Measurements from ENCODE around the gene FGFBP3. TPM values are rescaled to one million over a fixed set of nuclear protein-coding genes. Genes with fewer than 3 reads are reported as not detected.

The FGFBP3 gene
- total and polyA plus RNA-seq, 2 of the 13 experiments (the other 11 are each of a cell fraction or from before 2014, with no cell fraction given) = 0.50 to 2.0 TPM

DNA sequence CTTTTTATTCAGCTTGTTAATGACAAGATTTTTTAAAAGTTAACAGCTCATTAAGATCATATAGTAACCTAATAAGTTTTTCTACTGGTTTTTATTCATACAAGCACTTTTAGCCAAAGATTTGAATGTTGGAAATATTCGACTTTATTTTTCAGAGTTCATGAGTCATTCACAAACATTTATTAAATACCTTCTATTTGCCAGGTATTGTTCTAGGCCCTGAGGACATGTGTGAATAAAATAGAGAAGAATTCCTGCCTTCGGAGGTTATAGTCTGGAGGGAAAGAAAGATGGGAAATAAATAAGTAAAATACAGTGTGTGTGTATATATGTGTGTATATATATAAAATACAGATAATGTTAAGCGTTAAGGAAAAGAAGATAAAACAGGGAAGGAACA lies 45.8 kb upstream of the FGFBP3 start:
- Histone ChIP-seq H3K36me3 (replicated peaks in 1 of 2; ENCODE audit: control insufficient read depth in 1 of 2, insufficient read depth in 2 of 2, low read length in 2 of 2) (peaks cover 27 to 77% of the 10 kb centered on the region in 2 experiments), H3K27me3 (ENCODE audit: control insufficient read depth in 1 of 2, insufficient read depth in 2 of 2, low read length in 2 of 2) (no peaks in the 10 kb centered on the region), H3K79me2 (ENCODE audit: insufficient read depth, low read length) (no peaks in the 10 kb centered on the region), H3K9me3 (ENCODE audit: low read length) (no peaks in the 10 kb centered on the region), H3K4me2 (ENCODE audit: low read depth, low read length) (no peak overlapping the region), H3K27ac (ENCODE audit: extremely low read length, insufficient read depth, low read length) (no peak overlapping the region), H3K9ac (ENCODE audit: insufficient read depth, low read depth, low read length) (no peak overlapping the region), H3K4me3 (replicated peaks in 1 of 3; ENCODE audit: insufficient read depth in 1 of 3, low read depth in 2 of 3, low read length in 3 of 3) (no peak overlapping the region), H3K4me1 (ENCODE audit: insufficient read depth, low read length) (no peaks in the 10 kb centered on the region), H4K20me1 (ENCODE audit: insufficient read depth, low read length) (no peaks in the 10 kb centered on the region), H2AFZ (ENCODE audit: low read length) (no peak overlapping the region)
- intact Hi-C loops (cut with micrococcal nuclease; ENCODE audit: unreplicated experiment) = no loop called here
- WGBS (ENCODE audit: low lambda C conversion rate) = 84% methylated on average over 3 of the region's 3 CpGs
- in situ Hi-C loops (cut with HindIII; ENCODE audit: extremely low pct_ligation_motif_present, low pct_unique_long_range_greater_than_20kb) = no loop called here
- FAIRE-seq (no peak), ATAC-seq (no peak), DNase-seq (ENCODE audit: low spot score) (no peak)
- POLR2A ChIA-PET = no interaction called here
- no TSS peak for BruUV-seq (replicated peaks)
- CTCF ChIA-PET (ENCODE audit: low intra/inter-chr PET ratio, low total read pairs) = no interaction called here
- TF ChIP-seq ZNF12 (CRISPR knock-in tag; IDR thresholded peaks at IDR 0.05) = no peak
- TF ChIP-seq, protein P1, sequence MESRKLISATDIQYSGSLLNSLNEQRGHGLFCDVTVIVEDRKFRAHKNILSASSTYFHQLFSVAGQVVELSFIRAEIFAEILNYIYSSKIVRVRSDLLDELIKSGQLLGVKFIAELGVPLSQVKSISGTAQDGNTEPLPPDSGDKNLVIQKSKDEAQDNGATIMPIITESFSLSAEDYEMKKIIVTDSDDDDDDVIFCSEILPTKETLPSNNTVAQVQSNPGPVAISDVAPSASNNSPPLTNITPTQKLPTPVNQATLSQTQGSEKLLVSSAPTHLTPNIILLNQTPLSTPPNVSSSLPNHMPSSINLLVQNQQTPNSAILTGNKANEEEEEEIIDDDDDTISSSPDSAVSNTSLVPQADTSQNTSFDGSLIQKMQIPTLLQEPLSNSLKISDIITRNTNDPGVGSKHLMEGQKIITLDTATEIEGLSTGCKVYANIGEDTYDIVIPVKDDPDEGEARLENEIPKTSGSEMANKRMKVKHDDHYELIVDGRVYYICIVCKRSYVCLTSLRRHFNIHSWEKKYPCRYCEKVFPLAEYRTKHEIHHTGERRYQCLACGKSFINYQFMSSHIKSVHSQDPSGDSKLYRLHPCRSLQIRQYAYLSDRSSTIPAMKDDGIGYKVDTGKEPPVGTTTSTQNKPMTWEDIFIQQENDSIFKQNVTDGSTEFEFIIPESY (CRISPR knock-in tag; IDR thresholded peaks at IDR 0.05) = no peak
- TF ChIP-seq PHF8 (CRISPR knock-in tag; IDR thresholded peaks at IDR 0.05) = no peak
- TF ChIP-seq FOSL1 (CRISPR knock-in tag; IDR thresholded peaks at IDR 0.05; ENCODE audit: borderline replicate concordance) = no peak
- TF ChIP-seq EHMT2 (IDR thresholded peaks at IDR 0.05; ENCODE audit: borderline replicate concordance, low read depth, low read length) = no peak
- TF ChIP-seq, protein P2, sequence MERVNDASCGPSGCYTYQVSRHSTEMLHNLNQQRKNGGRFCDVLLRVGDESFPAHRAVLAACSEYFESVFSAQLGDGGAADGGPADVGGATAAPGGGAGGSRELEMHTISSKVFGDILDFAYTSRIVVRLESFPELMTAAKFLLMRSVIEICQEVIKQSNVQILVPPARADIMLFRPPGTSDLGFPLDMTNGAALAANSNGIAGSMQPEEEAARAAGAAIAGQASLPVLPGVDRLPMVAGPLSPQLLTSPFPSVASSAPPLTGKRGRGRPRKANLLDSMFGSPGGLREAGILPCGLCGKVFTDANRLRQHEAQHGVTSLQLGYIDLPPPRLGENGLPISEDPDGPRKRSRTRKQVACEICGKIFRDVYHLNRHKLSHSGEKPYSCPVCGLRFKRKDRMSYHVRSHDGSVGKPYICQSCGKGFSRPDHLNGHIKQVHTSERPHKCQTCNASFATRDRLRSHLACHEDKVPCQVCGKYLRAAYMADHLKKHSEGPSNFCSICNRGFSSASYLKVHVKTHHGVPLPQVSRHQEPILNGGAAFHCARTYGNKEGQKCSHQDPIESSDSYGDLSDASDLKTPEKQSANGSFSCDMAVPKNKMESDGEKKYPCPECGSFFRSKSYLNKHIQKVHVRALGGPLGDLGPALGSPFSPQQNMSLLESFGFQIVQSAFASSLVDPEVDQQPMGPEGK (CRISPR knock-in tag; IDR thresholded peaks at IDR 0.05) = no peak
- no peak for TF ChIP-seq ISL2 (CRISPR knock-in tag; IDR thresholded peaks at IDR 0.05)
- TF ChIP-seq, protein P3, sequence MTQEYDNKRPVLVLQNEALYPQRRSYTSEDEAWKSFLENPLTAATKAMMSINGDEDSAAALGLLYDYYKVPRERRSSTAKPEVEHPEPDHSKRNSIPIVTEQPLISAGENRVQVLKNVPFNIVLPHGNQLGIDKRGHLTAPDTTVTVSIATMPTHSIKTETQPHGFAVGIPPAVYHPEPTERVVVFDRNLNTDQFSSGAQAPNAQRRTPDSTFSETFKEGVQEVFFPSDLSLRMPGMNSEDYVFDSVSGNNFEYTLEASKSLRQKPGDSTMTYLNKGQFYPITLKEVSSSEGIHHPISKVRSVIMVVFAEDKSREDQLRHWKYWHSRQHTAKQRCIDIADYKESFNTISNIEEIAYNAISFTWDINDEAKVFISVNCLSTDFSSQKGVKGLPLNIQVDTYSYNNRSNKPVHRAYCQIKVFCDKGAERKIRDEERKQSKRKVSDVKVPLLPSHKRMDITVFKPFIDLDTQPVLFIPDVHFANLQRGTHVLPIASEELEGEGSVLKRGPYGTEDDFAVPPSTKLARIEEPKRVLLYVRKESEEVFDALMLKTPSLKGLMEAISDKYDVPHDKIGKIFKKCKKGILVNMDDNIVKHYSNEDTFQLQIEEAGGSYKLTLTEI (CRISPR knock-in tag; conservative IDR thresholded peaks at IDR 0.05) = no peak
- TF ChIP-seq ZNF10 (CRISPR knock-in tag; IDR thresholded peaks at IDR 0.05; ENCODE audit: borderline replicate concordance, low read depth) = no peak
- TF ChIP-seq, protein P4, sequence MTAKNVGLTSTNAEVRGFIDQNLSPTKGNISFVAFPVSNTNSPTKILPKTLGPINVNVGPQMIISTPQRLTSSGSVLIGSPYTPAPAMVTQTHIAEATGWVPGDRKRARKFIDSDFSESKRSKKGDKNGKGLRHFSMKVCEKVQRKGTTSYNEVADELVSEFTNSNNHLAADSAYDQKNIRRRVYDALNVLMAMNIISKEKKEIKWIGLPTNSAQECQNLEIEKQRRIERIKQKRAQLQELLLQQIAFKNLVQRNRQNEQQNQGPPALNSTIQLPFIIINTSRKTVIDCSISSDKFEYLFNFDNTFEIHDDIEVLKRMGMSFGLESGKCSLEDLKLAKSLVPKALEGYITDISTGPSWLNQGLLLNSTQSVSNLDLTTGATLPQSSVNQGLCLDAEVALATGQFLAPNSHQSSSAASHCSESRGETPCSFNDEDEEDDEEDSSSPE (CRISPR knock-in tag; IDR thresholded peaks at IDR 0.05) = no peak
- TF ChIP-seq MTF1 (CRISPR knock-in tag; IDR thresholded peaks at IDR 0.05) = no peak
- TF ChIP-seq U2AF2 (IDR thresholded peaks at IDR 0.05; ENCODE audit: low read depth, low read length) = no peak
- TF ChIP-seq, protein P5, sequence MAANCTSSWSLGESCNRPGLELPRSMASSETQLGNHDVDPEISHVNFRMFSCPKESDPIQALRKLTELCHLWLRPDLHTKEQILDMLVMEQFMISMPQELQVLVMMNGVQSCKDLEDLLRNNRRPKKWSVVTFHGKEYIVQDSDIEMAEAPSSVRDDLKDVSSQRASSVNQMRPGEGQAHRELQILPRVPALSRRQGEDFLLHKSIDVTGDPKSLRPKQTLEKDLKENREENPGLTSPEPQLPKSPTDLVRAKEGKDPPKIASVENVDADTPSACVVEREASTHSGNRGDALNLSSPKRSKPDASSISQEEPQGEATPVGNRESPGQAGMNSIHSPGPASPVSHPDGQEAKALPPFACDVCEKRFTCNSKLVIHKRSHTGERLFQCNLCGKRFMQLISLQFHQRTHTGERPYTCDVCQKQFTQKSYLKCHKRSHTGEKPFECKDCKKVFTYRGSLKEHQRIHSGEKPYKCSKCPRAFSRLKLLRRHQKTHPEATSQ (CRISPR knock-in tag; IDR thresholded peaks at IDR 0.05; ENCODE audit: borderline replicate concordance) = no peak
- TF ChIP-seq ZNF432 (CRISPR knock-in tag; IDR thresholded peaks at IDR 0.05; ENCODE audit: borderline replicate concordance) = no peak
- TF ChIP-seq NONO (IDR thresholded peaks at IDR 0.05) = no peak
- no peak for TF ChIP-seq NONO (CRISPR knock-in tag; conservative IDR thresholded peaks at IDR 0.05)
- no peak for TF ChIP-seq ZNF484 (CRISPR knock-in tag; IDR thresholded peaks at IDR 0.05; ENCODE audit: borderline replicate concordance, low read depth)

Measured in HepG2 (cell line).